ENCODE results near the gene HOPX. TPM values are rescaled to one million over a fixed set of nuclear protein-coding genes. Genes with fewer than 3 reads are reported as not detected.

The HOPX gene
- total RNA-seq, 1 experiment from 2014 or later: not detected

DNA sequence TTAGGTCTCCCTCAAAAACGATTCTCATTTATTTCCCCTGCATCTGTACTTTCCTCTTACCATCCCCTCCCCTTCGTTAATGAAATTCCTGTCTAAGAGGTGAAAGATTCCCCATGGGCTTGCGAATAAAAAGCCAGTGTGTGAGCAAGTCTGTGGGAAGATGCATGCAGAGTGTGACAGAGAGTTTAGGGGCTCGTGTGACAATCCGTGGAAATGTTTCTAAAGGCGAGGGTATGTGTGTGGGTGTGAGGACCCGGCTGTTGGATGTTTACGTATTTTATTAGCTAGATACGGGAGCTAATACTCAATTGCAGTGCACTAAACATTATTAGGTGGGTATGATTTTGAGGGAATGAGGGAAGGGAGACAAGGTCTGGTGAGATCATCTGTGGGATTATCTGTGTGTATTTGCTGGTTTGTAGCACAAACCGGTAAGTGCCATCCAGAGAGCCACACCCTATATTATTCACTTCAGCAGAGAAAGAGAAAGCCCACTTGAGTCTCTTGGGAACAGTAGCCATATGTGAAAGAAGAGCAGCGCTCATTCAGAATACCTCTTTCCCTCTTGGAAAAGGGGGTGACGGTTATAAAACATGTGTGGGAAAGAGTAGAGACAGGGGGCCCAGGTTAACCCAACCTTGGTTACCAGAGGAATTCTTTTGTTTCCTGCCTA lies 893 bp upstream of the HOPX start:
- H2BK12ac ChIP-seq (ENCODE audit: insufficient read length, low read depth, low read length): no peak overlapping the region
- no peak overlapping the region for H3K23ac ChIP-seq (ENCODE audit: insufficient read length, low read depth, low read length)
- no peak overlapping the region for H3K18ac ChIP-seq (ENCODE audit: insufficient read length, low read depth, low read length)
- no peak overlapping the region for H4K91ac ChIP-seq (ENCODE audit: insufficient read length, low read depth, low read length)
- Mint-ChIP-seq H3K27ac (no peak overlapping the region), H3K9me3 (no peaks in the 10 kb centered on the region), H3K27me3 (ENCODE audit: low read depth) (peaks cover 34% of the 10 kb centered on the region), H3K4me1 (peaks cover 12 to 17% of the 10 kb centered on the region in 2 experiments), H3K36me3 (ENCODE audit: insufficient read depth in 1 of 3, low read depth in 3 of 3) (no peaks in the 10 kb centered on the region), H3K4me3 (no peak overlapping the region)
- no peak overlapping the region for H3K14ac ChIP-seq (ENCODE audit: insufficient read depth, low read length)
- no peaks in the 10 kb centered on the region for H3K79me2 ChIP-seq (ENCODE audit: insufficient read depth, low read length)
- TF ChIP-seq, protein P1, sequence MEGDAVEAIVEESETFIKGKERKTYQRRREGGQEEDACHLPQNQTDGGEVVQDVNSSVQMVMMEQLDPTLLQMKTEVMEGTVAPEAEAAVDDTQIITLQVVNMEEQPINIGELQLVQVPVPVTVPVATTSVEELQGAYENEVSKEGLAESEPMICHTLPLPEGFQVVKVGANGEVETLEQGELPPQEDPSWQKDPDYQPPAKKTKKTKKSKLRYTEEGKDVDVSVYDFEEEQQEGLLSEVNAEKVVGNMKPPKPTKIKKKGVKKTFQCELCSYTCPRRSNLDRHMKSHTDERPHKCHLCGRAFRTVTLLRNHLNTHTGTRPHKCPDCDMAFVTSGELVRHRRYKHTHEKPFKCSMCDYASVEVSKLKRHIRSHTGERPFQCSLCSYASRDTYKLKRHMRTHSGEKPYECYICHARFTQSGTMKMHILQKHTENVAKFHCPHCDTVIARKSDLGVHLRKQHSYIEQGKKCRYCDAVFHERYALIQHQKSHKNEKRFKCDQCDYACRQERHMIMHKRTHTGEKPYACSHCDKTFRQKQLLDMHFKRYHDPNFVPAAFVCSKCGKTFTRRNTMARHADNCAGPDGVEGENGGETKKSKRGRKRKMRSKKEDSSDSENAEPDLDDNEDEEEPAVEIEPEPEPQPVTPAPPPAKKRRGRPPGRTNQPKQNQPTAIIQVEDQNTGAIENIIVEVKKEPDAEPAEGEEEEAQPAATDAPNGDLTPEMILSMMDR (conservative IDR thresholded peaks at IDR 0.05): no peak
- H3K4me2 ChIP-seq (ENCODE audit: insufficient read depth, insufficient read length, low read length): no peak overlapping the region
- H3K23me2 ChIP-seq (ENCODE audit: insufficient read length, low read depth, low read length, poor library complexity, severe bottlenecking): no peaks in the 10 kb centered on the region
- no peak overlapping the region for H2AFZ ChIP-seq (ENCODE audit: low read length)
- no peak overlapping the region for H2BK15ac ChIP-seq (ENCODE audit: low read depth, low read length)
- H3K56ac ChIP-seq (ENCODE audit: insufficient read length, low read depth, low read length): no peak overlapping the region
- H3K79me1 ChIP-seq (ENCODE audit: insufficient read depth, low read depth, low read length, poor library complexity, severe bottlenecking): no peaks in the 10 kb centered on the region
- no peaks in the 10 kb centered on the region for H3K4me1 ChIP-seq (ENCODE audit: insufficient read depth, low read length)
- no peak overlapping the region for H3T11ph ChIP-seq (ENCODE audit: low read length)
- H3K27ac ChIP-seq (ENCODE audit: insufficient read length, low read depth, low read length): no peak overlapping the region
- H4K5ac ChIP-seq (ENCODE audit: insufficient read length, low read depth, low read length): no peak overlapping the region
- H2AK5ac ChIP-seq (ENCODE audit: insufficient read length, low read length): no peak overlapping the region
- WGBS (ENCODE audit: extremely low coverage, insufficient read length, low lambda C conversion rate): no CpG with 5 or more reads among the region's 12 CpGs
- no peak overlapping the region for H2BK5ac ChIP-seq (ENCODE audit: insufficient read length, low read length)
- no peak overlapping the region for H2BK120ac ChIP-seq (ENCODE audit: low read depth, low read length, poor library complexity, severe bottlenecking)
- no peaks in the 10 kb centered on the region for H3K27me3 ChIP-seq (ENCODE audit: insufficient read depth, low read length)
- no peak overlapping the region for H3K4ac ChIP-seq (ENCODE audit: low read depth, low read length)
- H4K8ac ChIP-seq (replicated peaks; ENCODE audit: insufficient read length, low read depth, low read length): no peak overlapping the region
- DNase-seq: no peak
- H4K20me1 ChIP-seq (ENCODE audit: control insufficient read depth, insufficient read depth, insufficient read length): no peaks in the 10 kb centered on the region
- no peak overlapping the region for H3K9ac ChIP-seq (ENCODE audit: extremely low read depth, insufficient read length, low read length)
- H2BK20ac ChIP-seq (ENCODE audit: low read depth, low read length, poor library complexity, severe bottlenecking): no peak overlapping the region
- H3K9me3 ChIP-seq (ENCODE audit: control insufficient read depth, low read depth, low read length): no peaks in the 10 kb centered on the region
